Spleen (tissue), 11 donors: ENCODE results near the gene LRP1B. TPM values are rescaled to one million over a fixed set of nuclear protein-coding genes. Genes with fewer than 3 reads are reported as not detected.

Experiments used
- DNase-seq: peaks from one replicate; pipeline ENCODE4 v3.0.0-alpha.2; 2020
- H3K27ac ChIP-seq, 8 donors: fragments of 200-600 bp; sonication (generic) in 7 of 8; 1 replicate in 4 of 8; 2 replicates in 4 of 8; pipeline versions ENCODE4 v1.5.0 to v1.8.0; 2016 to 2021; ENCODE audit warnings: inconsistent platforms in 4 of 8, mild to moderate bottlenecking in 4 of 8, moderate library complexity in 1 of 8
- H3K27me3 ChIP-seq, 7 donors: fragments of 200-600 bp; sonication (generic) in 6 of 7; replicated peaks in 1 of 7; 1 replicate in 4 of 7; 2 replicates in 3 of 7; pipeline versions ENCODE4 v1.5.0 to v1.8.0; 2016 to 2021; ENCODE audit warnings: inconsistent platforms in 3 of 7, mild to moderate bottlenecking in 1 of 7
- H3K36me3 ChIP-seq, 6 donors: fragments of 200-600 bp; sonication (generic) in 5 of 6; 1 replicate in 4 of 6; 2 replicates in 2 of 6; pipeline versions ENCODE4 v1.5.0 to v1.8.0; 2016 to 2021; ENCODE audit warnings: inconsistent platforms in 2 of 6
- H3K4me1 ChIP-seq, 6 donors: fragments of 200-600 bp; sonication (generic) in 5 of 6; 1 replicate in 3 of 6; 2 replicates in 3 of 6; pipeline versions ENCODE4 v1.5.0 to v1.8.0; 2016 to 2021; ENCODE audit warnings: inconsistent platforms in 3 of 6
- H3K4me3 ChIP-seq, 8 donors: fragments of 200-600 bp; sonication (generic) in 7 of 8; 1 replicate in 4 of 8; 2 replicates in 4 of 8; pipeline versions ENCODE4 v1.5.0 to v1.8.0; 2016 to 2021; ENCODE audit warnings: inconsistent platforms in 4 of 8, mild to moderate bottlenecking in 4 of 8, moderate library complexity in 2 of 8
- H3K9me3 ChIP-seq, 8 donors: fragments of 200-600 bp; sonication (generic) in 7 of 8; 1 replicate in 4 of 8; 2 replicates in 4 of 8; pipeline versions ENCODE4 v1.5.0 to v1.8.0; 2016 to 2021; ENCODE audit warnings: inconsistent platforms in 4 of 8
- CTCF ChIP-seq, 11 experiments: fragments of 200-600 bp in 7 of 11; fragments of 450-650 bp in 4 of 11; sonication (generic) in 4 of 11; IDR thresholded peaks in 8 of 11; conservative IDR thresholded peaks in 3 of 11; 1 replicate in 7 of 11; 2 replicates in 4 of 11; pipeline versions ENCODE4 v1.4.0 to v1.8.0; 2016 to 2021; ENCODE audit warnings: antibody characterized with exemption in 11 of 11, inconsistent platforms in 4 of 11, mild to moderate bottlenecking in 1 of 11
- POLR2A ChIP-seq, 3 donors: fragments of 450-650 bp; IDR thresholded peaks; one replicate each; pipeline ENCODE4 v1.5.1; 2017; ENCODE audit warnings: antibody characterized with exemption in 3 of 3, mild to moderate bottlenecking in 1 of 3
- POLR2AphosphoS5 ChIP-seq, 3 donors: sonication (generic); formaldehyde crosslinking; IDR thresholded peaks; one replicate each; pipeline ENCODE4 v1.5.1; 2017; ENCODE audit warnings: antibody characterized with exemption in 3 of 3
- WGBS, 5 donors: extraction: QIAGEN DNeasy Blood & Tissue Kit in 3 of 5; methylation state at CpG; one replicate each; pipeline versions ENCODE4 v1.1.5 to v1.1.7; 2013 to 2018; 5-methylcytosine and 5-hydroxymethylcytosine counted together
- intact Hi-C: fragments of 100-400 bp; cut with DNase I; formaldehyde crosslinking; loops from one replicate; pipeline ENCODE4 v1.15.0; 2023; ENCODE audit warnings: low total_unique reads
- polyA plus RNA-seq, 3 donors: library from polyadenylated mRNA; stranded (reverse); fragments of 200-250 nt; gene quantifications; one replicate each; pipeline ENCODE4 v1.2.1, GENCODE V29; 2013
- total RNA-seq, 7 donors: library from RNA; depleted of rRNA in 3 of 7; stranded (reverse); fragments of >200 nt in 3 of 7; fragmentation: NEBNext Ultra II Directional in 4 of 7; extraction: Animal tissue kit (Norgen Biotek cat#: 25700) in 4 of 7; gene quantifications; one replicate each; pipeline versions ENCODE4 v1.1.0 to v1.2.1, GENCODE V29; 2016 to 2021
- donor health status: healthy with polysubstance abuse.
- donor health status: DM: no; HTN: no; CAD: no; lungs with moderate emphysema.
- donor health status: DM: no; HTN: no; CAD: no.
- donor health status: Bipolar disorder and iron deficiency.
- donor health status: healthy.
- donor health status: DM: no; HTN: no; CAD: no.
- donor health status: DM: yes; HTN: yes; CAD: no.

LRP1B gene
- total and polyA plus RNA-seq, 10 donors, result 0.02 to 0.85 (median 0.08) TPM; not detected in 2

- Histone ChIP-seq H3K27ac (no peak overlapping the region), H3K27me3 (no peaks in the 10 kb centered on the region), H3K4me1 (no peaks in the 10 kb centered on the region), H3K9me3 (peaks cover 0 to 11% (median 0%) of the 10 kb centered on the region in 8 donors), H3K36me3 (no peaks in the 10 kb centered on the region), H3K4me3 (no peak overlapping the region)
- no peak for DNase-seq
- intact Hi-C loops, result no loop called here
- 75 to 89% (median 79%) methylated on average over 2 of the region's 2 CpGs for WGBS, 5 donors
- TF ChIP-seq POLR2AphosphoS5 (IDR thresholded peaks at IDR 0.05) (no peak), POLR2A (IDR thresholded peaks at IDR 0.05) (no peak), CTCF (IDR thresholded peaks at IDR 0.05 in 8 of 11, conservative IDR thresholded peaks at IDR 0.05 in 3 of 11) (no peak)
Observed at GRCh38 chr2:140786585-140786984, 1344.2 kb downstream of the LRP1B start.

- Histone ChIP-seq H3K9me3 (no peaks in the 10 kb centered on the region), H3K36me3 (no peaks in the 10 kb centered on the region), H3K27me3 (no peaks in the 10 kb centered on the region), H3K4me1 (no peaks in the 10 kb centered on the region), H3K4me3 (no peak overlapping the region), H3K27ac (no peak overlapping the region)
- intact Hi-C loops, result no loop called here
- DNase-seq, result no peak
- TF ChIP-seq POLR2AphosphoS5 (IDR thresholded peaks at IDR 0.05) (no peak), POLR2A (IDR thresholded peaks at IDR 0.05) (no peak), CTCF (IDR thresholded peaks at IDR 0.05 in 8 of 11, conservative IDR thresholded peaks at IDR 0.05 in 3 of 11) (no peak)
Observed at GRCh38 chr2:140775411-140775810, 1355.4 kb downstream of the LRP1B start.

- Histone ChIP-seq H3K4me3 (no peak overlapping the region), H3K9me3 (no peaks in the 10 kb centered on the region), H3K36me3 (no peaks in the 10 kb centered on the region), H3K4me1 (no peaks in the 10 kb centered on the region), H3K27ac (no peak overlapping the region), H3K27me3 (no peaks in the 10 kb centered on the region)
- 82 to 92% (median 91%) methylated on average over 1 of the region's 1 CpG for WGBS, 5 donors
- no peak for DNase-seq
- TF ChIP-seq CTCF (IDR thresholded peaks at IDR 0.05 in 8 of 11, conservative IDR thresholded peaks at IDR 0.05 in 3 of 11) (no peak), POLR2AphosphoS5 (IDR thresholded peaks at IDR 0.05) (no peak), POLR2A (IDR thresholded peaks at IDR 0.05) (no peak)
- intact Hi-C loops, result no loop called here
Observed at GRCh38 chr2:140770645-140771044, 1360.2 kb downstream of the LRP1B start.

- Histone ChIP-seq H3K9me3 (peaks cover 0 to 13% (median 0%) of the 10 kb centered on the region in 8 donors), H3K27ac (no peak overlapping the region), H3K4me3 (no peak overlapping the region), H3K4me1 (no peaks in the 10 kb centered on the region), H3K36me3 (no peaks in the 10 kb centered on the region), H3K27me3 (no peaks in the 10 kb centered on the region)
- intact Hi-C loops, result no loop called here
- TF ChIP-seq POLR2A (IDR thresholded peaks at IDR 0.05), result no peak
- TF ChIP-seq CTCF (IDR thresholded peaks at IDR 0.05 in 8 of 11, conservative IDR thresholded peaks at IDR 0.05 in 3 of 11), result no peak
- TF ChIP-seq POLR2AphosphoS5 (IDR thresholded peaks at IDR 0.05), result no peak
- no peak for DNase-seq
- WGBS, 5 donors, result 59 to 72% (median 64%) methylated on average over 2 of the region's 2 CpGs
Observed at GRCh38 chr2:140761807-140762206, 1369.0 kb downstream of the LRP1B start.
